ENCODE data around the gene TNPO3. TPM values are rescaled to one million over a fixed set of nuclear protein-coding genes. Genes with fewer than 3 reads are reported as not detected.
A peak's percentile ranks its signal among the peaks of the same experiment; 100 is the strongest.

The TNPO3 gene
- total RNA-seq, 2 experiments from 2014 or later: 55.1 to 71.7 TPM

DNA sequence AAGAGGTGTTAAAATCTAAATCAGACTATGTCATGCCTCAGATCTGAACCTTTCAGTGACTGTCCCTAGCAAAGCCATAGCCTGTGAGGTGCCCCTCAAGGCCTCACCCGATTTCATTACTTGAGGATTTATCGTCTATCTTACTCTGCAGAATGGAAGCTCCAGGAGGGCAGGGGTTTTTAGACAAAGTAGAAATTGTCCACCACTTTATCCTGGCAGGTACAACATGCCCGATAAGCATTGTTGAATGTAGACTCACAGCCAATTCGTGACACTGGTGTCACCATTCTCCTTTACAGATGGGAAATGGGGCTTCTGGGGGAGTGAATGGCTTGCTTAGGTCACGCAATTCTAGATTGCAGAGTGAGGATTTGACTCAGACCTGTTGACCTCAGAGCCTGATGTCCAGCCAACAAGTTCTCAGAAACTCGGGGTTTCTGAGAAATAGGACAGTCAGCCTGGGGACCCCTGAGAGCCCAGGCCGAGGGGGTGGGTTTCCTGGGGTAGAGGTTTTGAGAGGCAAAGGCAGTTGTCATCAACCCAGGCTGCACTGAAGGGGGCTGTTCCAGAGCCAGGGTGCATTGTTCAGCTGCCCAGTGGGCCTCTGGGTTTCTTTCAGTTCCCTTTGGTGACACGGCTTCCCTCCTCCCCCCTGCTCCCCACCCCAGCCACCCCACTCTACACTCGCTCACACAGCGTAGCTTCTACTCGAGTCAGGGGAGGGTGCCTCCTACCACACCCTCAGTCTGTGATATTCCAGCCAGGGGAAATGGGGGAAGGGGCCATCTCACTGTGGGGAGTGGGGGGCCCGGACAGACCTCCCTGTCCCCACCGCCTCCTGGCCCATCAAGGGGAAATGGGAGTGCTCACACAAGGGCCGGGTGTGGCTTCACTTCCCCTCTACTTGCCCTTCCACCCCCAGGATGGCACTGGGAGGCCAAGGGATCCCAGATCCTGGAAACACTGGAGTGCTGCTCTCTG, 120.3 kb downstream of the TNPO3 start:
- CTCF ChIA-PET (ENCODE audit: unreplicated experiment): interaction anchor here (0.6 kb wide), 1 partner anchor 225 kb away, joined by 6 read pairs; no protein-coding TSS in a partner anchor
- Histone ChIP-seq H3K9me2 (ENCODE audit: insufficient read depth, low read length) (no peaks in the 10 kb centered on the region), H3K4me3 (ENCODE audit: low read depth, low read length, poor library complexity, severe bottlenecking) (no peak overlapping the region), H3K9me3 (ENCODE audit: low read length) (no peaks in the 10 kb centered on the region), H3K4me2 (ENCODE audit: low read length) (peak overlapping the region; percentile 36), H3K36me3 (ENCODE audit: insufficient read depth, low read length) (no peaks in the 10 kb centered on the region), H3K27ac (ENCODE audit: low read depth, low read length, poor library complexity, severe bottlenecking) (no peak overlapping the region), H2AFZ (ENCODE audit: low read length) (peak overlapping the region; percentile 27), H3K4me1 (ENCODE audit: insufficient read depth, low read length, poor library complexity, severe bottlenecking) (peaks cover 40% of the 10 kb centered on the region), H3K79me2 (ENCODE audit: insufficient read depth, low read depth, low read length) (no peaks in the 10 kb centered on the region), H4K20me1 (ENCODE audit: insufficient read depth, low read length) (no peaks in the 10 kb centered on the region)
- DNase-seq (ENCODE audit: low spot score): peak; percentile 34
- no TSS peak for BruUV-seq (replicated peaks)
- POLR2A ChIA-PET: interaction anchor here (0.6 to 1.2 kb wide), 4 partner anchors 10 to 47 kb away, joined by 3 to 6 read pairs (median 5); no protein-coding TSS in a partner anchor
- intact Hi-C loops (cut with micrococcal nuclease; ENCODE audit: unreplicated experiment): no loop called here
- no peak for TF ChIP-seq EZH2phosphoT487 (IDR thresholded peaks at IDR 0.05; ENCODE audit: borderline replicate concordance, low read depth, low read length)

DNA sequence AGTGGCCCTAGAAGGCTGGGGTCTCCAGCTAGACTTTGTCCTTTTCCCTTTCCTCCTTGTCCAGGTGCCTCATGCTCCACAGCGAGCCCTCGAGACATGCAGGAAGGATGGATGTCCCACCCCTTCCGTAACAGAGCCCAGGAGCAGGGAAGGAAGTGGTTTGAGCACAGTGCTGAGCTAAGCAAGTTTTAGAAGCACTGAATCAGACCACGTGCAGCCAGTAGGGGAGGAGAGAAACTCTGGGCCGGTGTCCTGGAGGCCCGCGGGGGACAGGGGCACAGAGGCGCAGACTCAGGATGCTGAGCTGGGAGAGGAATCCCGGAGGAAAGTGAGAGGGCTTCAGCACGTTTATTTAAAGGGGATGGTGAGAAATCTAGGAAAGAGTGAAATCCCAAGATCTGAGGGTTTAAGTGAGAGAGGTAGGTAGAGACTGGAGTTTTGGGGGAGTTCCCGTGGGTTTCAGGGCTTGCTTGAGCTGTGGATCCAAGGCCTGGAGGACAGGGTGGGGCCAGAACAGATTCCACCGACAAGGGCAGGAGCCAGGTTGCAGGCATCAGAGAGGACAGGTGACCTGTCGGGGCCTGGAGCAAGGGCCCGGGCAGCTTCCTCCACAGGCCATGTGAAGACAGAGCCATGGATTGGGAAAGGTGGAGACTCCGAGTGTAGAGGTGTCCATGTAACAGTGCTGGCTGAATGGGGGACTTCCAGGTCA, 121.6 kb downstream of the TNPO3 start:
- peak; percentile 35 for DNase-seq (ENCODE audit: low spot score)
- Histone ChIP-seq H4K20me1 (ENCODE audit: insufficient read depth, low read length) (no peaks in the 10 kb centered on the region), H3K36me3 (ENCODE audit: insufficient read depth, low read length) (no peaks in the 10 kb centered on the region), H3K4me3 (ENCODE audit: low read depth, low read length, poor library complexity, severe bottlenecking) (no peak overlapping the region), H3K4me2 (ENCODE audit: low read length) (peak overlapping the region; percentile 7; the same call in 1 of the 2 replicates), H3K9me2 (ENCODE audit: insufficient read depth, low read length) (no peaks in the 10 kb centered on the region), H3K27ac (ENCODE audit: low read depth, low read length, poor library complexity, severe bottlenecking) (no peak overlapping the region), H3K4me1 (ENCODE audit: insufficient read depth, low read length, poor library complexity, severe bottlenecking) (peaks cover 28% of the 10 kb centered on the region), H2AFZ (ENCODE audit: low read length) (peak overlapping the region; percentile 57; the same call in 1 of the 2 replicates), H3K79me2 (ENCODE audit: insufficient read depth, low read depth, low read length) (no peaks in the 10 kb centered on the region), H3K9me3 (ENCODE audit: low read length) (no peaks in the 10 kb centered on the region)
- CTCF ChIA-PET (ENCODE audit: unreplicated experiment): no interaction called here
- BruUV-seq (replicated peaks): no TSS peak
- no peak for TF ChIP-seq EZH2phosphoT487 (IDR thresholded peaks at IDR 0.05; ENCODE audit: borderline replicate concordance, low read depth, low read length)
- TF ChIP-seq, protein P1, sequence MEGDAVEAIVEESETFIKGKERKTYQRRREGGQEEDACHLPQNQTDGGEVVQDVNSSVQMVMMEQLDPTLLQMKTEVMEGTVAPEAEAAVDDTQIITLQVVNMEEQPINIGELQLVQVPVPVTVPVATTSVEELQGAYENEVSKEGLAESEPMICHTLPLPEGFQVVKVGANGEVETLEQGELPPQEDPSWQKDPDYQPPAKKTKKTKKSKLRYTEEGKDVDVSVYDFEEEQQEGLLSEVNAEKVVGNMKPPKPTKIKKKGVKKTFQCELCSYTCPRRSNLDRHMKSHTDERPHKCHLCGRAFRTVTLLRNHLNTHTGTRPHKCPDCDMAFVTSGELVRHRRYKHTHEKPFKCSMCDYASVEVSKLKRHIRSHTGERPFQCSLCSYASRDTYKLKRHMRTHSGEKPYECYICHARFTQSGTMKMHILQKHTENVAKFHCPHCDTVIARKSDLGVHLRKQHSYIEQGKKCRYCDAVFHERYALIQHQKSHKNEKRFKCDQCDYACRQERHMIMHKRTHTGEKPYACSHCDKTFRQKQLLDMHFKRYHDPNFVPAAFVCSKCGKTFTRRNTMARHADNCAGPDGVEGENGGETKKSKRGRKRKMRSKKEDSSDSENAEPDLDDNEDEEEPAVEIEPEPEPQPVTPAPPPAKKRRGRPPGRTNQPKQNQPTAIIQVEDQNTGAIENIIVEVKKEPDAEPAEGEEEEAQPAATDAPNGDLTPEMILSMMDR (conservative IDR thresholded peaks at IDR 0.05; ENCODE audit: low read length): no peak
- POLR2A ChIA-PET: interaction anchor here (0.9 to 1.2 kb wide), 2 partner anchors 11 to 13 kb away, joined by 3 to 6 read pairs; no protein-coding TSS in a partner anchor
- intact Hi-C loops (cut with micrococcal nuclease; ENCODE audit: unreplicated experiment): no loop called here

DNA sequence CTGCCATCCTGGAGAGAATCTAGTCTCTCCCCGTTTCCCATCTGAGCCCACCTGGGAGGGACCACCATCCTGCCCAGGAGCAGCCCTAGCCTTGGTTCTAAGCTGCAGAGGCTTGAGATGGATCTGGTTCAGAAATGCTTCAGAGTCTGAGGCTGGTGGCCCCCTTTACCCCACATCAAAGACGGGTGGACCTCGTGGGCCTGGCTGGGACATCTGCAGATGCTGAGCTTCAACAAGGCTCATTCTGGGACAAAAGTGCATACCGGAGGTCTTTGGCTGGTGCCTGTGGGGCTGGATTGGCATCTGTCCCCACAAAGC, 122.1 kb downstream of the TNPO3 start:
- H3K79me2 ChIP-seq (ENCODE audit: insufficient read depth, low read depth, low read length): no peaks in the 10 kb centered on the region
- H3K4me1 ChIP-seq (ENCODE audit: insufficient read depth, low read length, poor library complexity, severe bottlenecking): peaks cover 24% of the 10 kb centered on the region
- H3K9me3 ChIP-seq (ENCODE audit: low read length): no peaks in the 10 kb centered on the region
- H3K9me2 ChIP-seq (ENCODE audit: insufficient read depth, low read length): no peaks in the 10 kb centered on the region
- no peak for DNase-seq (ENCODE audit: low spot score)
- no TSS peak for BruUV-seq (replicated peaks)
- H2AFZ ChIP-seq (ENCODE audit: low read length): peak overlapping the region; percentile 57; the same call in 1 of the 2 replicates
- H3K27ac ChIP-seq (ENCODE audit: low read depth, low read length, poor library complexity, severe bottlenecking): no peak overlapping the region
- POLR2A ChIA-PET: no interaction called here
- no peaks in the 10 kb centered on the region for H3K36me3 ChIP-seq (ENCODE audit: insufficient read depth, low read length)
- peak overlapping the region; percentile 7; the same call in 1 of the 2 replicates for H3K4me2 ChIP-seq (ENCODE audit: low read length)
- no peaks in the 10 kb centered on the region for H4K20me1 ChIP-seq (ENCODE audit: insufficient read depth, low read length)
- CTCF ChIA-PET (ENCODE audit: unreplicated experiment): no interaction called here
- intact Hi-C loops (cut with micrococcal nuclease; ENCODE audit: unreplicated experiment): no loop called here
- H3K4me3 ChIP-seq (ENCODE audit: low read depth, low read length, poor library complexity, severe bottlenecking): no peak overlapping the region
- TF ChIP-seq, protein P1 (conservative IDR thresholded peaks at IDR 0.05; ENCODE audit: low read length): no peak
- no peak for TF ChIP-seq EZH2phosphoT487 (IDR thresholded peaks at IDR 0.05; ENCODE audit: borderline replicate concordance, low read depth, low read length)
